ENCODE data around the gene CES4A.
A peak's percentile ranks its signal among the peaks of the same experiment; 100 is the strongest.

The CES4A gene

GRCh38 chr16:67009158-67009557 lies 20.8 kb downstream of the CES4A start:
- no peak for DNase-seq (ENCODE audit: low read depth)
- H3K4me3 ChIP-seq (ENCODE audit: low read depth, low read length): no peak overlapping the region
- TF ChIP-seq CTCF (IDR thresholded peaks at IDR 0.05; ENCODE audit: low read depth, low read length, missing control alignments): no peak

GRCh38 chr16:67011274-67011673 lies 22.9 kb downstream of the CES4A start:
- no peak overlapping the region for H3K4me3 ChIP-seq (ENCODE audit: low read depth, low read length)
- TF ChIP-seq CTCF (IDR thresholded peaks at IDR 0.05; ENCODE audit: low read depth, low read length, missing control alignments): no peak
- DNase-seq (ENCODE audit: low read depth): no peak

- DNase-seq (ENCODE audit: low read depth): no peak
- TF ChIP-seq CTCF (IDR thresholded peaks at IDR 0.05; ENCODE audit: low read depth, low read length, missing control alignments): no peak
- peak overlapping the region; percentile 54 for H3K4me3 ChIP-seq (ENCODE audit: low read depth, low read length)
Observed at GRCh38 chr16:67013233-67013822, 24.9 kb downstream of the CES4A start.

- no peak for DNase-seq (ENCODE audit: low read depth)
- peak; percentile 28 for TF ChIP-seq CTCF (IDR thresholded peaks at IDR 0.05; ENCODE audit: low read depth, low read length, missing control alignments)
Observed at GRCh38 chr16:67013823-67014633, 25.6 kb downstream of the CES4A start.

GRCh38 chr16:67014634-67015312 lies 26.4 kb downstream of the CES4A start:
- DNase-seq (ENCODE audit: low read depth): no peak
- TF ChIP-seq CTCF (IDR thresholded peaks at IDR 0.05; ENCODE audit: low read depth, low read length, missing control alignments): no peak

More at GRCh38 chr16:67013823-67014633, 25.6 kb downstream of the CES4A start:
- peak overlapping the region; percentile 54 for H3K4me3 ChIP-seq (ENCODE audit: low read depth, low read length)

GRCh38 chr16:67015313-67015731 lies 26.9 kb downstream of the CES4A start:
- DNase-seq (ENCODE audit: low read depth): no peak
- TF ChIP-seq CTCF (IDR thresholded peaks at IDR 0.05; ENCODE audit: low read depth, low read length, missing control alignments): no peak
- H3K4me3 ChIP-seq (ENCODE audit: low read depth, low read length): no peak overlapping the region

More at GRCh38 chr16:67014634-67015312, 26.4 kb downstream of the CES4A start:
- H3K4me3 ChIP-seq (ENCODE audit: low read depth, low read length): peak overlapping the region; percentile 54

All from GM12864 (cell line).